Spleen (tissue), 7 donors: ENCODE data around the gene PHF11.

Source experiments
- CTCF ChIP-seq, 11 experiments: fragments of 200-600 bp in 7 of 11; fragments of 450-650 bp in 4 of 11; sonication (generic) in 4 of 11; IDR thresholded peaks in 8 of 11; conservative IDR thresholded peaks in 3 of 11; 1 replicate in 7 of 11; 2 replicates in 4 of 11; pipeline versions ENCODE4 v1.4.0 to v1.8.0; 2016 to 2021; ENCODE audit warnings: antibody characterized with exemption in 11 of 11, inconsistent platforms in 4 of 11, mild to moderate bottlenecking in 1 of 11
- POLR2A ChIP-seq, 3 donors: fragments of 450-650 bp; IDR thresholded peaks; one replicate each; pipeline ENCODE4 v1.5.1; 2017; ENCODE audit warnings: antibody characterized with exemption in 3 of 3, mild to moderate bottlenecking in 1 of 3
- donor health status: DM: no; HTN: no; CAD: no; lungs with moderate emphysema.
- donor health status: DM: no; HTN: no; CAD: no.
- donor health status: DM: no; HTN: no; CAD: no.

DNA sequence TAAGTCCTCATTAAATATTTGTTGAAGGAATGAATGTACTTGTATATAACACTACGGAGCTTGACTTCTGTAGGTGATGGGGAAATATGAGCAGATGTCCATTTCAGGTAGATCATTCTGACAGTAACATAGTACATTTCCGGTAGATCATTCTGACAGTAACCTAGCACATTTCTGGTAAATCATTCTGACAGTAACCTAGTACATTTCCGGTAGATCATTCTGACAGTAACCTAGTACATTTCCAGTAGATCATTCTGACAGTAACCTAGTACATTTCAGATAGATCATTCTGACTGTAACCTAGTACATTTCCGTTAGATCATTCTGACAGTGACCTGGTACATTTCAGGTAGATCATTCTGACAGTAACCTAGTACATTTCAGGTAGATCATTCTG, 2.5 kb downstream of the PHF11 start:
- TF ChIP-seq CTCF (IDR thresholded peaks at IDR 0.05 in 8 of 11, conservative IDR thresholded peaks at IDR 0.05 in 3 of 11) (no peak), POLR2A (IDR thresholded peaks at IDR 0.05) (no peak)
